Spleen (tissue), 11 donors: ENCODE measurements around the gene TMIE. TPM values are rescaled to one million over a fixed set of nuclear protein-coding genes. Genes with fewer than 3 reads are reported as not detected.

Source experiments
- DNase-seq: peaks from one replicate; pipeline ENCODE4 v3.0.0-alpha.2; 2020
- H3K27ac ChIP-seq, 8 donors: fragments of 200-600 bp; sonication (generic) in 7 of 8; 1 replicate in 4 of 8; 2 replicates in 4 of 8; pipeline versions ENCODE4 v1.5.0 to v1.8.0; 2016 to 2021; ENCODE audit warnings: inconsistent platforms in 4 of 8, mild to moderate bottlenecking in 4 of 8, moderate library complexity in 1 of 8
- H3K27me3 ChIP-seq, 7 donors: fragments of 200-600 bp; sonication (generic) in 6 of 7; replicated peaks in 1 of 7; 1 replicate in 4 of 7; 2 replicates in 3 of 7; pipeline versions ENCODE4 v1.5.0 to v1.8.0; 2016 to 2021; ENCODE audit warnings: inconsistent platforms in 3 of 7, mild to moderate bottlenecking in 1 of 7
- H3K36me3 ChIP-seq, 6 donors: fragments of 200-600 bp; sonication (generic) in 5 of 6; 1 replicate in 4 of 6; 2 replicates in 2 of 6; pipeline versions ENCODE4 v1.5.0 to v1.8.0; 2016 to 2021; ENCODE audit warnings: inconsistent platforms in 2 of 6
- H3K4me1 ChIP-seq, 6 donors: fragments of 200-600 bp; sonication (generic) in 5 of 6; 1 replicate in 3 of 6; 2 replicates in 3 of 6; pipeline versions ENCODE4 v1.5.0 to v1.8.0; 2016 to 2021; ENCODE audit warnings: inconsistent platforms in 3 of 6
- H3K4me3 ChIP-seq, 8 donors: fragments of 200-600 bp; sonication (generic) in 7 of 8; 1 replicate in 4 of 8; 2 replicates in 4 of 8; pipeline versions ENCODE4 v1.5.0 to v1.8.0; 2016 to 2021; ENCODE audit warnings: inconsistent platforms in 4 of 8, mild to moderate bottlenecking in 4 of 8, moderate library complexity in 2 of 8
- H3K9me3 ChIP-seq, 8 donors: fragments of 200-600 bp; sonication (generic) in 7 of 8; 1 replicate in 4 of 8; 2 replicates in 4 of 8; pipeline versions ENCODE4 v1.5.0 to v1.8.0; 2016 to 2021; ENCODE audit warnings: inconsistent platforms in 4 of 8
- POLR2A ChIP-seq, 3 donors: fragments of 450-650 bp; IDR thresholded peaks; one replicate each; pipeline ENCODE4 v1.5.1; 2017; ENCODE audit warnings: antibody characterized with exemption in 3 of 3, mild to moderate bottlenecking in 1 of 3
- POLR2AphosphoS5 ChIP-seq, 3 donors: sonication (generic); formaldehyde crosslinking; IDR thresholded peaks; one replicate each; pipeline ENCODE4 v1.5.1; 2017; ENCODE audit warnings: antibody characterized with exemption in 3 of 3
- WGBS, 5 donors: extraction: QIAGEN DNeasy Blood & Tissue Kit in 3 of 5; methylation state at CpG; one replicate each; pipeline versions ENCODE4 v1.1.5 to v1.1.7; 2013 to 2018; 5-methylcytosine and 5-hydroxymethylcytosine counted together
- intact Hi-C: fragments of 100-400 bp; cut with DNase I; formaldehyde crosslinking; loops from one replicate; pipeline ENCODE4 v1.15.0; 2023; ENCODE audit warnings: low total_unique reads
- polyA plus RNA-seq, 3 donors: library from polyadenylated mRNA; stranded (reverse); fragments of 200-250 nt; gene quantifications; one replicate each; pipeline ENCODE4 v1.2.1, GENCODE V29; 2013
- small RNA-seq, 4 donors: library from RNA; depleted of rRNA; stranded (forward); fragments of <200 nt; gene quantifications; one replicate each; pipeline ENCODE3, GENCODE V24; 2016
- total RNA-seq, 7 donors: library from RNA; depleted of rRNA in 3 of 7; stranded (reverse); fragments of >200 nt in 3 of 7; fragmentation: NEBNext Ultra II Directional in 4 of 7; extraction: Animal tissue kit (Norgen Biotek cat#: 25700) in 4 of 7; gene quantifications; one replicate each; pipeline versions ENCODE4 v1.1.0 to v1.2.1, GENCODE V29; 2016 to 2021
- TF ChIP-seq, protein P1 (sequence below), 11 experiments: fragments of 200-600 bp in 7 of 11; fragments of 450-650 bp in 4 of 11; sonication (generic) in 4 of 11; IDR thresholded peaks in 8 of 11; conservative IDR thresholded peaks in 3 of 11; 1 replicate in 7 of 11; 2 replicates in 4 of 11; pipeline versions ENCODE4 v1.4.0 to v1.8.0; 2016 to 2021; ENCODE audit warnings: antibody characterized with exemption in 11 of 11, inconsistent platforms in 4 of 11, mild to moderate bottlenecking in 1 of 11
- donor health status: healthy with polysubstance abuse.
- donor health status: DM: no; HTN: no; CAD: no; lungs with moderate emphysema.
- donor health status: DM: no; HTN: no; CAD: no.
- donor health status: Bipolar disorder and iron deficiency.
- donor health status: healthy.
- donor health status: DM: no; HTN: no; CAD: no.
- donor health status: DM: yes; HTN: yes; CAD: no.

TMIE gene
- total and polyA plus RNA-seq, 10 donors, result 0.23 to 1.6 (median 0.67) TPM; not detected in 2

DNA sequence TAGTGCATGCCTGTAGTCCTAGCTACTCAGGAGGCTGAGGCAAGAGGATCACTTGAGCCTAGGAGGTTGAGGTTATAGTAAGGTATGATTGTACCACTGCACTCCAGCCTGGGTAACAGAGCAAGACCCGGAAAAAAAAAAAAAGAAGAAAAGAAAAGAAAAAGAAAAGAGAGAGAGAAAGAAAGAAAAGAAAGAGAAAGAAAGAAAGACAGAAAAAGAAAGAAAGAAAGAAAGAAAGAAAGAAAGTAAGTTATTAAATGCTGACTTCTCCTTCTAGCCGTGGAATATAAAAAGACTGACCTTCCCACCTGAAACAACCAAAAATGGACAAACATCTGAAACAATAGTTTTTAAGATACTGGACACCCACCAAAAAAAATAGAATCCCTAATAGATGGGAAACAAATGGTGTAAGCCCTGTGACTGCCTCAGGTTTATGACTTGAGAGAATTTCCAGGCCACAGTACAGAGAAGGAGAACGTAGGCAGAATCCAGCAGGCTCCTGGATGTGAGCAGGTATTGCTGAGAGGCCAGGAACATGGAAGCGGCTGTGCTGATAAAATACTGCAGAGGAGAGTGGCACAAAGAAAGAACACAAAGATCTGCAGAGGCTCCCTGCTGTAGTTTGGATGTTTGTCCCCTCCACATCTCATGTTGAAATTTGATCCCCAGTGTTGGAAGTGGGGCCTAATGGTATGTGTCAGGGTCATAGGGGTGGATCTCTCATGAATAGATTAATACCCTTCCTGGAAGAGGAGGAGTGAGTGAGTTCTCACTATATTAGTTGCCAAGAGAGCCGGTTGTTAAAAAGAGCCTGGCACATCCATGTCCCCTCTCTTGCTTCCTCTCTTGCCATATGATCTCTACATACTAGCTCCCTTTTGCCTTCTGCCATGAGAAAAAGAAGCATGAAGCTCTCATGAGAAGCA is 58.3 kb downstream of the TMIE start:
- 81 to 91% (median 87%) methylated on average over 5 of the region's 5 CpGs for WGBS, 5 donors
- intact Hi-C loops, result no loop called here
- no peaks in the 10 kb centered on the region for H3K36me3 ChIP-seq
- peaks cover 0 to 22% (median 21%) of the 10 kb centered on the region in 8 donors for H3K9me3 ChIP-seq
- TF ChIP-seq POLR2AphosphoS5 (IDR thresholded peaks at IDR 0.05) (no peak), POLR2A (IDR thresholded peaks at IDR 0.05) (no peak)
- TF ChIP-seq, protein P1, sequence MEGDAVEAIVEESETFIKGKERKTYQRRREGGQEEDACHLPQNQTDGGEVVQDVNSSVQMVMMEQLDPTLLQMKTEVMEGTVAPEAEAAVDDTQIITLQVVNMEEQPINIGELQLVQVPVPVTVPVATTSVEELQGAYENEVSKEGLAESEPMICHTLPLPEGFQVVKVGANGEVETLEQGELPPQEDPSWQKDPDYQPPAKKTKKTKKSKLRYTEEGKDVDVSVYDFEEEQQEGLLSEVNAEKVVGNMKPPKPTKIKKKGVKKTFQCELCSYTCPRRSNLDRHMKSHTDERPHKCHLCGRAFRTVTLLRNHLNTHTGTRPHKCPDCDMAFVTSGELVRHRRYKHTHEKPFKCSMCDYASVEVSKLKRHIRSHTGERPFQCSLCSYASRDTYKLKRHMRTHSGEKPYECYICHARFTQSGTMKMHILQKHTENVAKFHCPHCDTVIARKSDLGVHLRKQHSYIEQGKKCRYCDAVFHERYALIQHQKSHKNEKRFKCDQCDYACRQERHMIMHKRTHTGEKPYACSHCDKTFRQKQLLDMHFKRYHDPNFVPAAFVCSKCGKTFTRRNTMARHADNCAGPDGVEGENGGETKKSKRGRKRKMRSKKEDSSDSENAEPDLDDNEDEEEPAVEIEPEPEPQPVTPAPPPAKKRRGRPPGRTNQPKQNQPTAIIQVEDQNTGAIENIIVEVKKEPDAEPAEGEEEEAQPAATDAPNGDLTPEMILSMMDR (IDR thresholded peaks at IDR 0.05 in 8 of 11, conservative IDR thresholded peaks at IDR 0.05 in 3 of 11), result no peak
- no peak for DNase-seq
- peaks cover 0 to 7% (median 0%) of the 10 kb centered on the region in 7 donors for H3K27me3 ChIP-seq
- H3K4me1 ChIP-seq, result no peaks in the 10 kb centered on the region
- no peak overlapping the region for H3K27ac ChIP-seq
- H3K4me3 ChIP-seq, result no peak overlapping the region

Small RNA genes within 50 kb of the gene (small RNA-seq; reads per million reads assigned to genes)
- gene PRSS45, result 0 reads per million in 4 donors

Other genes starting within 250 kb of the TMIE start
- 100 to 1,000 TPM in 3 of 7 donors, 10 to 100 TPM in 4; 48.2 to 598 (median 63.2) TPM for gene LTF, start 236.5 kb upstream of the TMIE start, total RNA-seq
- gene LTF, start 236.5 kb upstream of the TMIE start, polyA plus RNA-seq, result 10 to 100 TPM; 15.2 to 34.7 (median 16.7) TPM
- not detected for gene RTP3, start 203.4 kb upstream of the TMIE start, total RNA-seq
- gene RTP3, start 203.4 kb upstream of the TMIE start, polyA plus RNA-seq, result not detected
- gene LRRC2, start 135.1 kb upstream of the TMIE start, total RNA-seq, result 10 to 100 TPM in 1 of 7 donors, 1 to 10 TPM in 6; 3.4 to 10.9 (median 5.8) TPM
- gene LRRC2, start 135.1 kb upstream of the TMIE start, polyA plus RNA-seq, result 1 to 10 TPM in 1 of 3 donors, under 1 TPM in 2; 0.59 to 1.8 (median 0.83) TPM
- gene FAM240A, start 88.9 kb upstream of the TMIE start, total RNA-seq, result not detected
- under 1 TPM in 1 of 3 donors, not detected in 2; 0.13 TPM for gene FAM240A, start 88.9 kb upstream of the TMIE start, polyA plus RNA-seq
- 10 to 100 TPM; 16.3 to 45.7 (median 29.8) TPM for gene ALS2CL, start 7.7 kb upstream of the TMIE start, total RNA-seq
- gene ALS2CL, start 7.7 kb upstream of the TMIE start, polyA plus RNA-seq, result 10 to 100 TPM in 2 of 3 donors, 1 to 10 TPM in 1; 7.9 to 61.2 (median 34.9) TPM
- gene PRSS50, start 16.5 kb downstream of the TMIE start, total RNA-seq, result under 1 TPM in 2 of 7 donors, not detected in 5; 0.14 to 0.34 TPM
- gene PRSS50, start 16.5 kb downstream of the TMIE start, polyA plus RNA-seq, result not detected
- gene MYL3, start 162.1 kb downstream of the TMIE start, total RNA-seq, result 10 to 100 TPM in 2 of 7 donors, 1 to 10 TPM in 5; 1.9 to 16.2 (median 7.3) TPM
- 1 to 10 TPM; 2.6 to 6.7 (median 5.3) TPM for gene MYL3, start 162.1 kb downstream of the TMIE start, polyA plus RNA-seq
- 10 to 100 TPM in 6 of 7 donors, 1 to 10 TPM in 1; 5.1 to 38.7 (median 21.9) TPM for gene PTH1R, start 176.3 kb downstream of the TMIE start, total RNA-seq
- gene PTH1R, start 176.3 kb downstream of the TMIE start, polyA plus RNA-seq, result 100 to 1,000 TPM in 1 of 3 donors, 10 to 100 TPM in 2; 61.8 to 190 (median 67.1) TPM